ENCODE data around the gene GNAQ.

GNAQ gene

GRCh38 chr9:77807846-77808750, 223.5 kb downstream of the GNAQ start:
- TF ChIP-seq NFIC (IDR thresholded peaks at IDR 0.05) (no peak), EGR1 (IDR thresholded peaks at IDR 0.05) (no peak), TCF12 (IDR thresholded peaks at IDR 0.05; ENCODE audit: low read depth) (no peak), ZBTB7A (IDR thresholded peaks at IDR 0.05; ENCODE audit: low read depth) (no peak), TAF1 (IDR thresholded peaks at IDR 0.05; ENCODE audit: low read depth) (no peak), RAD21 (IDR thresholded peaks at IDR 0.05; ENCODE audit: low read depth) (no peak), YY1 (IDR thresholded peaks at IDR 0.05; ENCODE audit: low read depth) (no peak), TEAD4 (IDR thresholded peaks at IDR 0.05) (no peak), USF1 (IDR thresholded peaks at IDR 0.05) (no peak), CEBPB (IDR thresholded peaks at IDR 0.05) (no peak), CREB1 (IDR thresholded peaks at IDR 0.05; ENCODE audit: low read depth) (no peak), EP300 (IDR thresholded peaks at IDR 0.05; ENCODE audit: borderline replicate concordance) (no peak), FOXM1 (IDR thresholded peaks at IDR 0.05; ENCODE audit: borderline replicate concordance, low read depth) (no peak), MAX (IDR thresholded peaks at IDR 0.05) (no peak), REST (IDR thresholded peaks at IDR 0.05; ENCODE audit: low read depth) (no peak)

- TF ChIP-seq MAX (IDR thresholded peaks at IDR 0.05): no peak
- TF ChIP-seq TEAD4 (IDR thresholded peaks at IDR 0.05): 0 out of 2 replicates have a peak, but pooled peaks have one; percentile 23
- TF ChIP-seq RAD21 (IDR thresholded peaks at IDR 0.05; ENCODE audit: low read depth): no peak
- TF ChIP-seq CEBPB (IDR thresholded peaks at IDR 0.05): 0 out of 2 replicates have a peak, but pooled peaks have one; percentile 8
- no peak for TF ChIP-seq FOXM1 (IDR thresholded peaks at IDR 0.05; ENCODE audit: borderline replicate concordance, low read depth)
Measured at GRCh38 chr9:77807281-77807683, 224.3 kb downstream of the GNAQ start.

GRCh38 chr9:77806741-77807140, 224.9 kb downstream of the GNAQ start:
- no peak for TF ChIP-seq MAX (IDR thresholded peaks at IDR 0.05)
- TF ChIP-seq ZBTB7A (IDR thresholded peaks at IDR 0.05; ENCODE audit: low read depth): no peak
- TF ChIP-seq NFIC (IDR thresholded peaks at IDR 0.05): no peak
- TF ChIP-seq EP300 (IDR thresholded peaks at IDR 0.05; ENCODE audit: borderline replicate concordance): no peak
- TF ChIP-seq CREB1 (IDR thresholded peaks at IDR 0.05; ENCODE audit: low read depth): no peak
- TF ChIP-seq TAF1 (IDR thresholded peaks at IDR 0.05; ENCODE audit: low read depth): no peak

GRCh38 chr9:77805810-77806209, 225.8 kb downstream of the GNAQ start:
- TF ChIP-seq ZBTB7A (IDR thresholded peaks at IDR 0.05; ENCODE audit: low read depth) (no peak), YY1 (IDR thresholded peaks at IDR 0.05; ENCODE audit: low read depth) (no peak), USF1 (IDR thresholded peaks at IDR 0.05) (no peak), MAX (IDR thresholded peaks at IDR 0.05) (no peak), REST (IDR thresholded peaks at IDR 0.05; ENCODE audit: low read depth) (no peak), FOXM1 (IDR thresholded peaks at IDR 0.05; ENCODE audit: borderline replicate concordance, low read depth) (no peak), EGR1 (IDR thresholded peaks at IDR 0.05) (no peak)

- TF ChIP-seq CEBPB (IDR thresholded peaks at IDR 0.05) (no peak), TEAD4 (IDR thresholded peaks at IDR 0.05) (no peak), CREB1 (IDR thresholded peaks at IDR 0.05; ENCODE audit: low read depth) (no peak), RAD21 (IDR thresholded peaks at IDR 0.05; ENCODE audit: low read depth) (no peak), USF1 (IDR thresholded peaks at IDR 0.05) (no peak), FOXM1 (IDR thresholded peaks at IDR 0.05; ENCODE audit: borderline replicate concordance, low read depth) (no peak), EGR1 (IDR thresholded peaks at IDR 0.05) (no peak)
Measured at GRCh38 chr9:77803423-77803822, 228.2 kb downstream of the GNAQ start.

All from Ishikawa (cell line).